GM12865 (cell line): ENCODE data around the gene ADAMTS7.
A peak's percentile ranks its signal among the peaks of the same experiment; 100 is the strongest.

Experiments
- DNase-seq: peaks from one replicate; pipeline ENCODE4 v3.0.0; 2010; ENCODE audit warnings: low read depth
- H3K4me3 ChIP-seq: 2 replicates; pipeline ENCODE4 v1.5.1; 2011; ENCODE audit warnings: mild to moderate bottlenecking, low read depth, low read length, control low read depth
- TF ChIP-seq, protein P1 (sequence below): IDR thresholded peaks from 2 replicates; pipeline ENCODE4 v1.5.1; 2011; ENCODE audit warnings: low read length, control low read depth, low read depth, inconsistent platforms; ENCODE audit not compliant: insufficient read depth; ENCODE audit errors: missing control alignments

The ADAMTS7 gene

DNA sequence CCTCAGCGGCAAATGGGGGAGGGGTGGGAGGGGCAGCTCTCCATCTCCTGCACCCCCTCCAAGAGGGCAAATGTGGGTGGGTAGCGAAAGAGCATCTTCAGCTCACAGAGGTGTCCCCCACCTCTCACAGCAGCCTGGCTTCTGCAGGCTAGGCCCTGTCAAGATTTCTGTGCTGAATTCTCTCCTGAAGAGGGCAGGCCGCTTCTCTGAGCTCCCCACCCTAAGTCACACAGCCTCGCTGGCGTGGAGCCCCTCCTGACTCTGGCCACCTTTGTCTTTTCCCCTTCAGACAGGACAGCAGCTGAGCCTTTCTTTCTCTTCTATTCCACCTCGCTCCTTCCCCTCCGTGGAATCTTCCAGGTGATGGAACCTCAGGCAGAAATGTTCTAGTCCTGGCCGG is 26.3 kb upstream of the ADAMTS7 start:
- no peak overlapping the region for H3K4me3 ChIP-seq
- no peak for DNase-seq
- TF ChIP-seq, protein P1, sequence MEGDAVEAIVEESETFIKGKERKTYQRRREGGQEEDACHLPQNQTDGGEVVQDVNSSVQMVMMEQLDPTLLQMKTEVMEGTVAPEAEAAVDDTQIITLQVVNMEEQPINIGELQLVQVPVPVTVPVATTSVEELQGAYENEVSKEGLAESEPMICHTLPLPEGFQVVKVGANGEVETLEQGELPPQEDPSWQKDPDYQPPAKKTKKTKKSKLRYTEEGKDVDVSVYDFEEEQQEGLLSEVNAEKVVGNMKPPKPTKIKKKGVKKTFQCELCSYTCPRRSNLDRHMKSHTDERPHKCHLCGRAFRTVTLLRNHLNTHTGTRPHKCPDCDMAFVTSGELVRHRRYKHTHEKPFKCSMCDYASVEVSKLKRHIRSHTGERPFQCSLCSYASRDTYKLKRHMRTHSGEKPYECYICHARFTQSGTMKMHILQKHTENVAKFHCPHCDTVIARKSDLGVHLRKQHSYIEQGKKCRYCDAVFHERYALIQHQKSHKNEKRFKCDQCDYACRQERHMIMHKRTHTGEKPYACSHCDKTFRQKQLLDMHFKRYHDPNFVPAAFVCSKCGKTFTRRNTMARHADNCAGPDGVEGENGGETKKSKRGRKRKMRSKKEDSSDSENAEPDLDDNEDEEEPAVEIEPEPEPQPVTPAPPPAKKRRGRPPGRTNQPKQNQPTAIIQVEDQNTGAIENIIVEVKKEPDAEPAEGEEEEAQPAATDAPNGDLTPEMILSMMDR = no peak

GRCh38 chr15:78837131-78837530 is 25.9 kb upstream of the ADAMTS7 start:
- H3K4me3 ChIP-seq = no peak overlapping the region
- TF ChIP-seq, protein P1 = no peak
- no peak for DNase-seq

- DNase-seq = no peak
- no peak overlapping the region for H3K4me3 ChIP-seq
- TF ChIP-seq, protein P1 = no peak
Measured at GRCh38 chr15:78836333-78836732, 25.1 kb upstream of the ADAMTS7 start.

- H3K4me3 ChIP-seq = no peak overlapping the region
- no peak for DNase-seq
- TF ChIP-seq, protein P1 = no peak
Measured at GRCh38 chr15:78831229-78832207, 20.3 kb upstream of the ADAMTS7 start.

DNA sequence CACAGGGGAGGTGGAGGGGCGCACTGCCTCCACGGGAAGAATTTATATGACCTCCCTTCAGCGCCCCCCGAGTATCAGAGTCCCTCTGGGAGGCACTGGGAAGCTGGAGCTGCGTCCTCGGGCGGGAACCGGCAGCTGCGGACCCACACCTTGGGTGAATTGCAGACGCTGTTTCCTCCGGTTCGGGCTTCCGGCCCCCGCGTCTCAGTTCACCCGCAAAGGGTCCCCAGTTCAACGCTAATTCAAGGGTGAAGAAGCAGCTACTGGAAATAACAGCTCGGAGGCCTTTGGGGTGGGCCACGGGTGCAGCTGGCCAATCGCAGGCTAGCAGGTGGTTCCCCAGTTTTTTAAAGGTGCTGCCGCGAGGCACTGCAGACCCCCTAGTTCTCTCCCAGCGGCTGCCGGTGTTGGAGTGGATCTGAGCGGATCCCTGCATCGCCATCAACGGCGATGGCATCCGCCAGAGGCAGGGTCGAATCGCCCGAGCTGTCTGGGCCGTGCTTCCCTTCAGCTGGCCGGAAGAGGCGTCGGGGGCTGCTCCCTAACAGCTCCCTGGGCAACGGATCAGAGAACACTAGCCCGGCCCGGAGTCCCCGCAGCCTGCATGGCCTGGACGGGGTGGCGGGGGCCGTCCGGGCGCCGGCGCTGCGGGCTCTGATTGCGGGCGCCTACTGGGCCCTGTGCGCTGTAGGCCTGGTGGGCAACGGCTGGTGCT is 19.4 kb upstream of the ADAMTS7 start:
- peak overlapping the region; percentile 36 for H3K4me3 ChIP-seq
- TF ChIP-seq, protein P1 = no peak

DNA sequence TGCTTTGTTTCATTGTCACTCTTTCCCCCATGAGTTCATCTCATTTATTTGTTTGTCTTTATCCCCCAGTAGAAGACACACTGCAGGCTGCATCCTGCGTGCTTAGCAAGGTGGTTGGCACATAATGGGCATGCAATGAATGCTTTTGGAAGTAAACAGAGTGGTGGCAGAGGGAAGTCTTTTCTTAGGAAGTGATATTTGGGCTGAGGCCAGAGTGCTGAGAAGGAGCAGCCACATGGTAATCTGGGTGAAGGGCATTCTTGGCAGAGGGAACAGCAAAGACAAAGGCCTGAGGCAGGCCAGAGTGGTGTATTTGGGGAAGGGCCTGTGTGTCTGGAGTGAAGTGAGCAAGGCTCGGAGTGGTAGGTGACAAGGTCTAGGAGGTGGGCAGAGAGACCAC is 17.7 kb upstream of the ADAMTS7 start:
- TF ChIP-seq, protein P1 = no peak
- no peak for DNase-seq
- no peak overlapping the region for H3K4me3 ChIP-seq

More for the DNA sequence above, 19.4 kb upstream of the ADAMTS7 start:
- peak; percentile 39 for DNase-seq
